OCI-LY7 (cell line): ENCODE measurements around the gene RAD51D. TPM values are rescaled to one million over a fixed set of nuclear protein-coding genes. Genes with fewer than 3 reads are reported as not detected.

Experiments used
- BruUV-seq: library from RNA; stranded (reverse); fragments of 400-500 nt; replicated peaks from 2 replicates; lab custom pipeline; 2021; lab: Mats Ljungman, UMichigan
- CTCF ChIA-PET: fragments of 300-600 bp; sonication (Branson Sonifier 250); formaldehyde crosslinking; loops from one replicate; lab custom pipeline; 2022; ENCODE audit warnings: antibody characterized with exemption; ENCODE audit not compliant: unreplicated experiment; lab: Charles Lee
- POLR2A ChIA-PET: fragments of 300-600 bp; sonication (Branson Sonifier 250); formaldehyde crosslinking; loops from one replicate; lab custom pipeline; 2022; ENCODE audit warnings: antibody characterized with exemption; lab: Charles Lee
- DNase-seq: peaks from one replicate; pipeline ENCODE4 v3.0.0-alpha.2; 2015; ENCODE audit warnings: low spot score
- H2AFZ ChIP-seq: fragments of 200-600 bp; sonication (generic), shearing (Covaris generic); 2 replicates; pipeline ENCODE4 v1.6.1; 2014; ENCODE audit warnings: mild to moderate bottlenecking, antibody characterized with exemption, low read length, moderate library complexity
- H3K27ac ChIP-seq: fragments of 200-600 bp; sonication (generic); 2 replicates; pipeline ENCODE4 v1.5.1; 2014; ENCODE audit warnings: mixed run types, low read depth, mild to moderate bottlenecking, moderate library complexity, low read length, inconsistent platforms; ENCODE audit not compliant: poor library complexity, severe bottlenecking
- H3K36me3 ChIP-seq: fragments of 200-600 bp; sonication (generic); 2 replicates; pipeline ENCODE4 v1.6.1; 2014; ENCODE audit warnings: mild to moderate bottlenecking, antibody characterized with exemption, low read length, moderate library complexity, mixed read lengths; ENCODE audit not compliant: insufficient read depth
- H3K4me1 ChIP-seq: fragments of 200-600 bp; sonication (generic); 2 replicates; pipeline ENCODE4 v1.5.1; 2014; ENCODE audit warnings: mild to moderate bottlenecking, low read length; ENCODE audit not compliant: insufficient read depth, poor library complexity, severe bottlenecking
- H3K4me2 ChIP-seq: fragments of 200-600 bp; sonication (generic); 2 replicates; pipeline ENCODE4 v1.6.1; 2014; ENCODE audit warnings: mild to moderate bottlenecking, low read length
- H3K4me3 ChIP-seq: fragments of 200-600 bp; sonication (generic); 2 replicates; pipeline ENCODE4 v1.5.1; 2014; ENCODE audit warnings: mild to moderate bottlenecking, low read depth, low read length; ENCODE audit not compliant: poor library complexity, severe bottlenecking
- H3K79me2 ChIP-seq: fragments of 200-600 bp; sonication (generic); 2 replicates; pipeline ENCODE4 v1.6.1; 2016; ENCODE audit warnings: low read depth, mild to moderate bottlenecking, low read length, moderate library complexity, mixed read lengths; ENCODE audit not compliant: insufficient read depth
- H3K9me2 ChIP-seq: fragments of 200-600 bp; sonication (generic); 2 replicates; pipeline ENCODE4 v1.6.1; 2016; ENCODE audit warnings: mild to moderate bottlenecking, low read length, mixed read lengths; ENCODE audit not compliant: insufficient read depth
- H3K9me3 ChIP-seq: fragments of 200-600 bp; sonication (generic); 2 replicates; pipeline ENCODE4 v1.6.1; 2014; ENCODE audit warnings: mild to moderate bottlenecking, mixed run types, low read length, mixed read lengths
- H4K20me1 ChIP-seq: fragments of 200-600 bp; sonication (generic); 2 replicates; pipeline ENCODE4 v1.6.1; 2014; ENCODE audit warnings: mild to moderate bottlenecking, antibody characterized with exemption, low read length, moderate library complexity, mixed read lengths; ENCODE audit not compliant: insufficient read depth
- EZH2phosphoT487 ChIP-seq: fragments of 200-600 bp; sonication (generic); IDR thresholded peaks from 2 replicates; pipeline ENCODE4 v1.6.1; 2018; ENCODE audit warnings: low read depth, borderline replicate concordance, mild to moderate bottlenecking, mixed run types, antibody characterized with exemption, low read length, moderate library complexity, mixed read lengths
- intact Hi-C: fragments of 100-400 bp; cut with micrococcal nuclease; formaldehyde crosslinking; loops from one replicate; pipeline ENCODE4 v1.10.0; 2022; ENCODE audit not compliant: unreplicated experiment
- total RNA-seq, 2 experiments: library from RNA; depleted of rRNA in 1 of 2; stranded (reverse); fragments of >200 nt in 1 of 2; shearing (Covaris generic) in 1 of 2; gene quantifications; 2 replicates each; pipeline ENCODE4 v1.2.3, GENCODE V29; 2014 to 2022
- TF ChIP-seq, protein P1 (sequence below): fragments of 200-600 bp; sonication (generic); conservative IDR thresholded peaks from 2 replicates; pipeline ENCODE4 v1.5.1; 2014; ENCODE audit warnings: mild to moderate bottlenecking, antibody characterized with exemption, low read length, moderate library complexity, mixed read lengths

RAD51D gene
- total RNA-seq, 2 experiments from 2014 or later = 22.4 to 40.6 TPM

DNA sequence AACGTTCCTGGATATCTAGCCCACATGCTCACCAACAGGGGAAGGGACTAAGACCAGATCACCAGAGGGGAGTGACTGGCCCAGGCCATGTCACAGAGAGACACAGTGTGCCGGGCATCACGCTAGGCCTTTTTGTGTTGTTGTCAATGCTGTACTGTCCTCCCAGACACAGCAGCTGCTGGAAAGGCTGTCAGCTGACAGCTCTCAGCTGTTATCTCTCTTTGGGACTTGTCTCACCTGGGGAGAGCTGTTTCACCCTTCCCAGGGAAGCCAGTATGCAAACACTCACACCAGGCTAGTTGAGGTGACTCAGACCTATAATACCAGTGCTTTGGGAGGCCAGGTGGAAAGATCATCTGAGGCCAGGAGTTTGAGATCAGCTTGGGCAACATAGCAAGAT lies 47.4 kb upstream of the RAD51D start:
- CTCF ChIA-PET = no interaction called here
- Histone ChIP-seq H3K36me3 (no peaks in the 10 kb centered on the region), H4K20me1 (no peaks in the 10 kb centered on the region), H3K4me1 (no peaks in the 10 kb centered on the region), H2AFZ (no peak overlapping the region), H3K4me2 (no peak overlapping the region), H3K27ac (no peak overlapping the region), H3K9me2 (no peaks in the 10 kb centered on the region), H3K9me3 (no peaks in the 10 kb centered on the region), H3K79me2 (no peaks in the 10 kb centered on the region), H3K4me3 (no peak overlapping the region)
- POLR2A ChIA-PET = no interaction called here
- no peak for DNase-seq
- TF ChIP-seq EZH2phosphoT487 = no peak
- BruUV-seq = no TSS peak
- intact Hi-C loops = no loop called here

DNA sequence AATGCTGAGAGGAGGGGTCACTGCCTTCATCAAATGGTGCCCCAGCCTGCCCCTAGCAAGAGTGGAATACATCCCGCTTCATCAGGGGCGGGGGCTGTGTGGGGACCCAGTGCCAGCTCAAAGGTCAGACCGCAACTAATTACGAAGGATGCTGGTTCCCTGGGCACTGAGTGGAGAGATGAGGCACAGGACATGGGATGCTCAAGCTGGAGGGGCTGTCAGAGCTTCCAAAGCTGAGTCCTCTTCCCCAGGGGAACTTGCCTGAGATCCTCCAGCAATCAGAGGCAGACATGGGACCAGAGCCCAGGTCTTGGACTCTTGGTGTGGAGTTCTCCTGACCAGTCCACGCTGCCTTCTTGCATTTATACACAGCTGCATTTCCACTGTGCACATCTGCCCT lies 46.9 kb upstream of the RAD51D start:
- no peak for DNase-seq
- Histone ChIP-seq H3K4me1 (no peaks in the 10 kb centered on the region), H3K4me3 (no peak overlapping the region), H3K4me2 (no peak overlapping the region), H3K9me3 (no peaks in the 10 kb centered on the region), H3K79me2 (no peaks in the 10 kb centered on the region), H3K9me2 (no peaks in the 10 kb centered on the region), H3K36me3 (no peaks in the 10 kb centered on the region), H3K27ac (no peak overlapping the region), H4K20me1 (no peaks in the 10 kb centered on the region), H2AFZ (no peak overlapping the region)
- no peak for TF ChIP-seq EZH2phosphoT487
- TF ChIP-seq, protein P1, sequence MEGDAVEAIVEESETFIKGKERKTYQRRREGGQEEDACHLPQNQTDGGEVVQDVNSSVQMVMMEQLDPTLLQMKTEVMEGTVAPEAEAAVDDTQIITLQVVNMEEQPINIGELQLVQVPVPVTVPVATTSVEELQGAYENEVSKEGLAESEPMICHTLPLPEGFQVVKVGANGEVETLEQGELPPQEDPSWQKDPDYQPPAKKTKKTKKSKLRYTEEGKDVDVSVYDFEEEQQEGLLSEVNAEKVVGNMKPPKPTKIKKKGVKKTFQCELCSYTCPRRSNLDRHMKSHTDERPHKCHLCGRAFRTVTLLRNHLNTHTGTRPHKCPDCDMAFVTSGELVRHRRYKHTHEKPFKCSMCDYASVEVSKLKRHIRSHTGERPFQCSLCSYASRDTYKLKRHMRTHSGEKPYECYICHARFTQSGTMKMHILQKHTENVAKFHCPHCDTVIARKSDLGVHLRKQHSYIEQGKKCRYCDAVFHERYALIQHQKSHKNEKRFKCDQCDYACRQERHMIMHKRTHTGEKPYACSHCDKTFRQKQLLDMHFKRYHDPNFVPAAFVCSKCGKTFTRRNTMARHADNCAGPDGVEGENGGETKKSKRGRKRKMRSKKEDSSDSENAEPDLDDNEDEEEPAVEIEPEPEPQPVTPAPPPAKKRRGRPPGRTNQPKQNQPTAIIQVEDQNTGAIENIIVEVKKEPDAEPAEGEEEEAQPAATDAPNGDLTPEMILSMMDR = no peak
- BruUV-seq = no TSS peak
- ChIA-PET POLR2A (interaction anchor here (0.5 kb wide), 1 partner anchor 108 kb away, joined by 3 read pairs; no protein-coding TSS in a partner anchor), CTCF (no interaction called here)
- intact Hi-C loops = no loop called here

DNA sequence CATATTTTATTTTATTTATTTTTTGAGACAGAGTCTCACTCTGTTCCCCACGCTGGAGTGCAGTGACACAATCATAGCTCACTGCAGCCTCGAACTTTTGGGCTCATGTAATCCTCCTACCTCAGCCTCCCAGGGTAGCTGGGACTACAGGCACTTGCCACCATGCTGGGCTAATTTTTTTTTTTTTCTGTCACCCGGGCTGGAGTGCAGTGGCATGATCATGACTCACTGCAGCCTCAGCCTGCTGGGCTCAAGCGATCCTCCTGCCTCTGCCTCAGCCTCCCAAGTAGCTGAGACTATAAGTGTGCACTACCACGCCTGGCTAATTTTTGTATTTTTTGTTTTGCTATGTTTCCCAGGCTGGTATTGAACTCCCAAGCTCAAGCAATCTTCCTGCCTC lies 45.1 kb upstream of the RAD51D start:
- ChIA-PET POLR2A (no interaction called here), CTCF (no interaction called here)
- Histone ChIP-seq H3K27ac (no peak overlapping the region), H3K4me3 (no peak overlapping the region), H3K9me3 (no peaks in the 10 kb centered on the region), H3K79me2 (no peaks in the 10 kb centered on the region), H3K4me1 (no peaks in the 10 kb centered on the region), H3K36me3 (no peaks in the 10 kb centered on the region), H2AFZ (no peak overlapping the region), H3K4me2 (no peak overlapping the region), H3K9me2 (no peaks in the 10 kb centered on the region), H4K20me1 (no peaks in the 10 kb centered on the region)
- TF ChIP-seq EZH2phosphoT487 = no peak
- TF ChIP-seq, protein P1 = no peak
- no TSS peak for BruUV-seq
- intact Hi-C loops = no loop called here
- DNase-seq = no peak
